Stimulated activated naive CD8-positive, alpha-beta T cell treated with anti-CD3 and anti-CD28 coated beads, Interleukin-15, Interleukin-2, amounts not matched to agents 100 ng/mL and 50 ng/mL, for 24 hours (primary cell): ENCODE results near the gene TBC1D22A.

Experiments
- H3K27ac Mint-ChIP-seq: one replicate; pipeline ENCODE4 v1.8.0; 2021; ENCODE audit warnings: mild to moderate bottlenecking, mixed read lengths
- H3K27me3 Mint-ChIP-seq: one replicate; pipeline ENCODE4 v1.8.0; 2021; ENCODE audit warnings: mixed read lengths
- H3K36me3 Mint-ChIP-seq: one replicate; pipeline ENCODE4 v1.8.0; 2021; ENCODE audit warnings: low read depth, mixed read lengths
- H3K4me1 Mint-ChIP-seq: one replicate; pipeline ENCODE4 v1.8.0; 2021; ENCODE audit warnings: low read depth, mixed read lengths
- H3K4me3 Mint-ChIP-seq: one replicate; pipeline ENCODE4 v1.8.0; 2021; ENCODE audit warnings: mild to moderate bottlenecking, mixed read lengths
- H3K9me3 Mint-ChIP-seq: one replicate; pipeline ENCODE4 v1.8.0; 2021; ENCODE audit warnings: mixed read lengths

TBC1D22A gene

GRCh38 chr22:47144791-47145425 lies 382.5 kb downstream of the TBC1D22A start:
- Mint-ChIP-seq H3K27ac (no peak overlapping the region), H3K9me3 (no peaks in the 10 kb centered on the region), H3K4me1 (no peaks in the 10 kb centered on the region), H3K27me3 (no peaks in the 10 kb centered on the region), H3K4me3 (no peak overlapping the region), H3K36me3 (no peaks in the 10 kb centered on the region)

DNA sequence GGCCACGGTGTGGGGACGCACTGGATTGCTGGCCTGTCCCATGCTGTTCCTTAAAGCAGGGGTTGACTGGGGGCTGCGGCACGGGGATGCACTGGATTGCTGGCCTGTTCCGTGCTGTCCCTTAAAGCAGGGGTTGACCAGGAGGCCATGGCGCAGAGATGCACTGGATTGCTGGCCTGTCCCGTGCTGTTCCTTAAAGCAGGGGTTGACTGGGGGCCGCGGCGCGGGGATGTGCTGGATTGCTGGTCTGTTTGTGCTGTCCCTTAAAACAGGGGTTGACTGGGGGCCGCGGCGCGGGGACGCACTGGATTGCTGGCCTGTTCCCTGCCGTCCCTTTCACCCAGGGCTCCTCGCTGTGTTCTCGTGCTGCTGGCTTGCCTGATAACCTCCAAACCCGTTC lies 383.4 kb downstream of the TBC1D22A start:
- Mint-ChIP-seq H3K27me3 (no peaks in the 10 kb centered on the region), H3K27ac (no peak overlapping the region), H3K4me3 (no peak overlapping the region), H3K36me3 (no peaks in the 10 kb centered on the region), H3K9me3 (no peaks in the 10 kb centered on the region), H3K4me1 (no peaks in the 10 kb centered on the region)

- Mint-ChIP-seq H3K27ac (no peak overlapping the region), H3K4me3 (no peak overlapping the region), H3K36me3 (no peaks in the 10 kb centered on the region), H3K4me1 (peaks cover 5% of the 10 kb centered on the region), H3K9me3 (no peaks in the 10 kb centered on the region), H3K27me3 (no peaks in the 10 kb centered on the region)
Observed at GRCh38 chr22:47146391-47146790, 383.9 kb downstream of the TBC1D22A start.

DNA sequence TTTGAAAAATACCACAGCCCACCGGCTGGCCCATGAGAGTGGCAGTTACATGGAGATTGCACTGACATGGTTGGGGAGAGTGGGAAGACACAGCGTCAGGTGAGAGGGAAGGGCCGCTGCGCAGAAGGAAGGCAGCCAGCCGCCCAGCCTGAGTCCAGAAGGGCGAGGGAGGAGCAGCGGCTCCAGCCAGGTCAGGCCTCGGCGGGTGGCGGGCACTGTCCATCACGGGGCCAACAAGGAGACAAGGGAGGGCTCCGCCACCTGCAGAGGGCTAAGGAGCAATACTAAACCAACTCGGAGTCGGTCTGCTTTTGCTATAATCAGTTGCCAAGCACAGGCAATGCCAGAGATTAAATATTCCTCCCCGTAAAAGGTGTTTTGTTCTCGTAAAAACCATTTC lies 384.5 kb downstream of the TBC1D22A start:
- no peak overlapping the region for H3K27ac Mint-ChIP-seq
- H3K4me1 Mint-ChIP-seq, result peaks cover 6% of the 10 kb centered on the region
- H3K4me3 Mint-ChIP-seq, result no peak overlapping the region
- no peaks in the 10 kb centered on the region for H3K36me3 Mint-ChIP-seq
- H3K9me3 Mint-ChIP-seq, result no peaks in the 10 kb centered on the region
- H3K27me3 Mint-ChIP-seq, result no peaks in the 10 kb centered on the region

DNA sequence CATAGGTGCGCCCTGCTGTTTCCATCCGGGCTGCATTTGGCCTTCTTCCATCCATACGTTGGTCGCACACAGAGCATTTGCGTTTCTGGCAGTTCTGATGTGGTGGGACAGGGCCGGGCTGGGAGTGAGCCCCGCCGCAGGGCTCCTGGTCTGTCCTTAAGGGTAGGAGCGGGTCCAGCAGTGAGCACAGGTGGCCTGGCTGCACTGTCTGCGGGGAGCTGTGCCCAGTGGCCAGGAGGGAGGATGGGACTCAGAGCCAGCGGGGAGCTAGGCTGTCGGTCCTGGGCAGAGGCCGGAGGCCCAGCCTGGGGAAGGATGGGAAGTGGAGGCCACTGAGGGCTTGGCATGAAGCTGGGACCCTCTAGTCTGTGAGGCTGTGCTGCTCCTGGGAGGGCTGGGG lies 385.1 kb downstream of the TBC1D22A start:
- Mint-ChIP-seq H3K4me1 (peaks cover 6% of the 10 kb centered on the region), H3K27ac (no peak overlapping the region), H3K9me3 (no peaks in the 10 kb centered on the region), H3K27me3 (no peaks in the 10 kb centered on the region), H3K36me3 (peaks cover 6% of the 10 kb centered on the region), H3K4me3 (no peak overlapping the region)

GRCh38 chr22:47148510-47148909 lies 386.1 kb downstream of the TBC1D22A start:
- Mint-ChIP-seq H3K4me3 (no peak overlapping the region), H3K27ac (no peak overlapping the region), H3K4me1 (peaks cover 6% of the 10 kb centered on the region), H3K9me3 (no peaks in the 10 kb centered on the region), H3K36me3 (peaks cover 7% of the 10 kb centered on the region), H3K27me3 (no peaks in the 10 kb centered on the region)

DNA sequence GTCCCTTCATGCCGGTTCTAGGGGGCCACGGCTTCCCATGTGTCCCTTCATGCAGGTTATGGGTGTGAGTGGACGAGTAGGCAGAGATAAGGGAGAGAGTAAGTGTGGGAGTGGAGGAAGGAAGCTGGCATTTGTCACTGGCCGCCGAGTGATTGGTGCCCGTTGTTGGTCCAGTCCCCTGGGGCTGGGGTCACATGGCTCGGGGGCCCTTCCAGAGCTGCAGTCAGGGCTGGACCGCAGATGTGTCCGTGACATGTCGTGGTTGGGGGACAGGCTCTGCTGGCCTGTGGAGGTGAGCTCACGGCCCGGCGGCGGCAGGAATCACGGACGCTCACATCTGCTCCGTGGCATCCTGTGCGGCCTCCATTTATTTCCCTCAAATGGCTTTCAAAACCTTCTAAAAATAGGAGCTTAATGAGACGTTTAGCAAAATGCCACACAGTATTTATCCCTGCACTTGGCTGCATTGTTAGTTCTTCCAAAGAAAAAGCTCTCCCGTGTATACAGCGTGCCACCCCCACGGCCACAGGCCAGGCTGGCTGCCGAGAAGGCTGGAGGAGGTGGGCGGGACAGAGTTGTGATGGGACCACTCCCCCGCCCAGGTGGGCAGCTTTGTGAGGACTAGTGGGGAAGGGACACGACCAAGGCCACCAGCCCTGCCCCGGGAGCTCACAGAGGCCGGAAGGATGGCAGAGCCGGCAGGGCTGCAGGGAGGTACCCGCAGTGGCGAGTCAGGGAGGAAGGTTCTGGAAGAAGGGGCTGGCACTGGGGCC lies 386.7 kb downstream of the TBC1D22A start:
- H3K4me3 Mint-ChIP-seq, result no peak overlapping the region
- H3K4me1 Mint-ChIP-seq, result peaks cover 6% of the 10 kb centered on the region
- H3K9me3 Mint-ChIP-seq, result no peaks in the 10 kb centered on the region
- peaks cover 7% of the 10 kb centered on the region for H3K36me3 Mint-ChIP-seq
- no peaks in the 10 kb centered on the region for H3K27me3 Mint-ChIP-seq
- no peak overlapping the region for H3K27ac Mint-ChIP-seq

- H3K36me3 Mint-ChIP-seq, result peaks cover 7% of the 10 kb centered on the region
Observed at GRCh38 chr22:47149976-47150375, 387.5 kb downstream of the TBC1D22A start.

DNA sequence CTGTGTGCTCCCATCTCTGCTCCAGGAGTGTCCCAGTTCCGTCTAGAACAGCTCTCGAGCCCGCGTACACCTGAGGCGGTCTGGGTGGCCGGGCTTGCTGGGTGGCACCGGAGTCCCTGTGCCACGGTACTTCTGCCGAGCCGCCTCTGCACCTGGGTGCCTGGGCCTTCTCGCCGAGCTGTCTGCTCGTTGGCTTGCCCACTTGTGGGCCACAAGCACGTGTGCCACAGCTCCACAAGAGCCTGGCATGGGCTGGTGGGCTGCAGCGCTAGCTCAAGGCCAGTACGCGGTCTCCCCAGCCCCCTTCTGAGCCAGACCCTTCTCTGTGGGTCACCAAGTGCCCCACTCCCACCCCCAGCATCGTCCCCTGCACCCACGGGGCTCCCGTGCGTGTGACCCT lies 388.0 kb downstream of the TBC1D22A start:
- no peak overlapping the region for H3K27ac Mint-ChIP-seq
- no peak overlapping the region for H3K4me3 Mint-ChIP-seq
- H3K27me3 Mint-ChIP-seq, result no peaks in the 10 kb centered on the region
- H3K36me3 Mint-ChIP-seq, result peaks cover 7% of the 10 kb centered on the region
- H3K9me3 Mint-ChIP-seq, result no peaks in the 10 kb centered on the region
- H3K4me1 Mint-ChIP-seq, result peaks cover 6% of the 10 kb centered on the region

More at GRCh38 chr22:47149976-47150375, 387.5 kb downstream of the TBC1D22A start:
- no peaks in the 10 kb centered on the region for H3K27me3 Mint-ChIP-seq
- no peaks in the 10 kb centered on the region for H3K9me3 Mint-ChIP-seq
- no peak overlapping the region for H3K4me3 Mint-ChIP-seq
- H3K4me1 Mint-ChIP-seq, result peaks cover 6% of the 10 kb centered on the region
- H3K27ac Mint-ChIP-seq, result no peak overlapping the region

- Mint-ChIP-seq H3K36me3 (peaks cover 7% of the 10 kb centered on the region), H3K4me3 (no peak overlapping the region), H3K4me1 (peaks cover 6% of the 10 kb centered on the region), H3K27me3 (no peaks in the 10 kb centered on the region), H3K27ac (peak overlapping the region; percentile 16), H3K9me3 (no peaks in the 10 kb centered on the region)
Observed at GRCh38 chr22:47151064-47151463, 388.6 kb downstream of the TBC1D22A start.

DNA sequence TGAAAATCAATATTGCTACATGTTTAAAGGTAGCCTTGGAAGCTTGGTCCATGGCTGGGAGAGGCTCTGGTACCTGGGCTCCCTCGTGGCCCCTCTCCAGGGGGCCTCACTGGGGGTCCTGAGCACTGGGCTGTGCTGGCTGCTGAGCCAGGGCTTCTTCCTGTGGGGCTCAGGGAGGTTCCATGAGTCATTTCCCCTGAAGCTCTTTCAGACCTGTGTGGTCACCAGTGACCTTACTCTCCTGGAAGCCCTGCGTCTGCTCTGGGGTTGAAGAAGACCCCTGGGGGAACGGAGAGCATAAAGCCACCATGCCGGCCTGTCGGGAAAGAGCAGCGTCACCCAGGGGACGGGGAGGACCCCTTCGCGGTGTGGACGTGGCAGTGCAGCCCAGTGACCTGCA lies 389.0 kb downstream of the TBC1D22A start:
- Mint-ChIP-seq H3K36me3 (peaks cover 7% of the 10 kb centered on the region), H3K27me3 (no peaks in the 10 kb centered on the region), H3K27ac (no peak overlapping the region), H3K4me3 (no peak overlapping the region), H3K4me1 (peaks cover 6% of the 10 kb centered on the region), H3K9me3 (no peaks in the 10 kb centered on the region)

GRCh38 chr22:47152236-47152635 lies 389.8 kb downstream of the TBC1D22A start:
- Mint-ChIP-seq H3K36me3 (peaks cover 7% of the 10 kb centered on the region), H3K27me3 (no peaks in the 10 kb centered on the region), H3K4me1 (peaks cover 6% of the 10 kb centered on the region), H3K4me3 (no peak overlapping the region), H3K27ac (no peak overlapping the region), H3K9me3 (no peaks in the 10 kb centered on the region)

DNA sequence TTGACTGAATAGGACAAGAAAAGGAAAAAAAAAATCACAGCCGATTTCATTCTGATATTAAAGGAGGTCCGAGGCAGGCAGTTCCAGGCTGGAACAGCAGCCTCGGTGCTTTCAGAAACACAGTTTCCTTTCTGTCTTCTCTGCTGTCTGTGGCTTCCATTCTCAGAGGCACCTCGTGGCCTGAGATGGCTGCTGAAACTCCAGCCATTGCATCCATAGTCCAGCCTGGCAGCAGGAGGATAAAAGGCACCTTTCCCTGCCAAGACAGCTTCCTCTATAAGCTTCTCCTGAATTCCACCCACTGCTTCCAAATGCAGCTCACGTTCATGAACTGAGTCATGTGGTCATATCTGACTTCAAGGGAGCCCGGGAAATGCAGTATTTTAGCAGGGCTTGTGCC lies 390.5 kb downstream of the TBC1D22A start:
- H3K9me3 Mint-ChIP-seq, result no peaks in the 10 kb centered on the region
- H3K4me3 Mint-ChIP-seq, result no peak overlapping the region
- H3K4me1 Mint-ChIP-seq, result peaks cover 6% of the 10 kb centered on the region
- H3K27ac Mint-ChIP-seq, result no peak overlapping the region
- no peaks in the 10 kb centered on the region for H3K27me3 Mint-ChIP-seq
- H3K36me3 Mint-ChIP-seq, result peaks cover 7% of the 10 kb centered on the region

- H3K4me1 Mint-ChIP-seq, result peaks cover 6% of the 10 kb centered on the region
- H3K27ac Mint-ChIP-seq, result no peak overlapping the region
- H3K27me3 Mint-ChIP-seq, result no peaks in the 10 kb centered on the region
- no peaks in the 10 kb centered on the region for H3K9me3 Mint-ChIP-seq
- no peak overlapping the region for H3K4me3 Mint-ChIP-seq
- peaks cover 7% of the 10 kb centered on the region for H3K36me3 Mint-ChIP-seq
Observed at GRCh38 chr22:47153854-47154525, 391.5 kb downstream of the TBC1D22A start.

DNA sequence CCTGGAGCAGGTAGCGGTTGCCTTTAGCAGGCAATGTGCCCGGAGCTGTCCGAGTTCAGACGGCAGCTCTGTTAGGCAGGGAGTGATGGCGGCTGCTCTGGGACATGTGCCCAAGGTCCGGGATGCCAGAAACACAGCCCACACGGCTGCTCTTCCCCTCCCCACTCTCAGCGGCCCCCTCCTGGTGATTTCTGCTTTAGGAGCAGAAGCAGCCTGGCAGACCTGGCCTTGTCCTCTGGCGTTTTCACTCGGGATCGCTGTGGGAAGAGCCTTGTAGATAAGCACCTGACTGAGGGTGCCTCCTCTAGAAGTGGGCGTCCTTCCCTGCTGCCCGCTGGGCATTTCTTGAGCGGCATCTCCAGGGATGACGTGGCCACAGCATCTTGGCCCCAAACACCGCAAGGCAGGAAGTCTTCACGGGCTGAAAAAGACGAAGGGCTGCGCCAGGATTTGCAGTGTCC lies 392.2 kb downstream of the TBC1D22A start:
- H3K4me3 Mint-ChIP-seq, result no peak overlapping the region
- no peaks in the 10 kb centered on the region for H3K27me3 Mint-ChIP-seq
- H3K4me1 Mint-ChIP-seq, result peaks cover 6% of the 10 kb centered on the region
- no peaks in the 10 kb centered on the region for H3K9me3 Mint-ChIP-seq
- H3K27ac Mint-ChIP-seq, result no peak overlapping the region
- peaks cover 7% of the 10 kb centered on the region for H3K36me3 Mint-ChIP-seq
